Endothelial cell of umbilical vein (primary cell): ENCODE data around the gene SNAP25. TPM values are rescaled to one million over a fixed set of nuclear protein-coding genes. Genes with fewer than 3 reads are reported as not detected.

Experiments
- BruUV-seq: library from RNA; stranded (reverse); fragments of 400-500 nt; replicated peaks from 2 replicates; lab custom pipeline; 2021; lab: Mats Ljungman, UMichigan
- CTCF ChIA-PET: fragments of 300-600, 350-600 bp; sonication (Branson Sonifier 250); formaldehyde crosslinking; loops from one replicate; lab custom pipeline; 2021; ENCODE audit warnings: antibody characterized with exemption, inconsistent platforms; lab: Charles Lee
- POLR2A ChIA-PET: fragments of 300-600, 350-600 bp; sonication (Branson Sonifier 250); formaldehyde crosslinking; loops from one replicate; lab custom pipeline; 2021; ENCODE audit warnings: antibody characterized with exemption, inconsistent platforms; lab: Charles Lee
- DNase-seq: peaks from one replicate; pipeline ENCODE4 v3.0.0-alpha.2; 2011; ENCODE audit warnings: low read depth, low spot score
- FAIRE-seq: peaks from 2 replicates; lab custom pipeline; 2011; peaks lifted over from hg19 to GRCh38; lab: Jason Lieb, UNC
- H2AFZ ChIP-seq: 2 replicates; pipeline ENCODE4 v1.6.0; 2012; ENCODE audit warnings: low read depth, low read length, control low read depth, inconsistent platforms
- H3K27ac ChIP-seq: 2 replicates; pipeline ENCODE4 v1.5.1; 2011; ENCODE audit warnings: low read depth, mild to moderate bottlenecking, control low read depth, low read length, moderate library complexity; ENCODE audit not compliant: insufficient read depth
- H3K27me3 ChIP-seq, 2 experiments: 2 replicates each; pipeline versions ENCODE4 v1.6.0 to v1.6.1; 2011; ENCODE audit warnings: low read length in 2 of 2, mixed read lengths in 1 of 2; ENCODE audit not compliant: control insufficient read depth in 2 of 2, insufficient read depth in 2 of 2
- H3K36me3 ChIP-seq, 2 experiments: 2 replicates in 1 of 2; 3 replicates in 1 of 2; pipeline ENCODE4 v1.5.1; 2011; ENCODE audit warnings: low read length in 2 of 2, mild to moderate bottlenecking in 1 of 2, moderate library complexity in 1 of 2; ENCODE audit not compliant: control insufficient read depth in 2 of 2, insufficient read depth in 2 of 2; ENCODE audit errors: extremely low read depth in 1 of 2
- H3K4me1 ChIP-seq: 3 replicates; pipeline ENCODE4 v1.5.1; 2011; ENCODE audit warnings: mild to moderate bottlenecking, low read length; ENCODE audit not compliant: control insufficient read depth, insufficient read depth; ENCODE audit errors: extremely low read depth
- H3K4me2 ChIP-seq: 2 replicates; pipeline ENCODE4 v1.6.1; 2011; ENCODE audit warnings: low read length, control low read depth, mixed read lengths; ENCODE audit not compliant: insufficient read depth
- H3K4me3 ChIP-seq, 3 experiments: fragments of 200-600 bp in 1 of 3; sonication (generic), shearing (Covaris generic) in 1 of 3; replicated peaks in 1 of 3; 2 replicates each; pipeline ENCODE4 v1.5.1; 2011 to 2016; ENCODE audit warnings: control low read depth in 3 of 3, low read length in 3 of 3, mild to moderate bottlenecking in 2 of 3, inconsistent platforms in 1 of 3, low read depth in 1 of 3, moderate library complexity in 1 of 3; ENCODE audit not compliant: insufficient read depth in 1 of 3
- H3K79me2 ChIP-seq: 2 replicates; pipeline ENCODE4 v1.6.0; 2012; ENCODE audit warnings: low read length, inconsistent platforms; ENCODE audit not compliant: control insufficient read depth, insufficient read depth
- H3K9ac ChIP-seq: replicated peaks from 2 replicates; pipeline ENCODE3; 2011; ENCODE audit warnings: low read length, control low read depth; ENCODE audit not compliant: insufficient read depth; ENCODE audit errors: extremely low read depth
- H3K9me1 ChIP-seq: replicated peaks from 3 replicates; pipeline ENCODE4 v1.6.0; 2011; ENCODE audit warnings: mild to moderate bottlenecking, low read length; ENCODE audit not compliant: control insufficient read depth, insufficient read depth; ENCODE audit errors: extremely low read depth
- H3K9me3 ChIP-seq: replicated peaks from 2 replicates; pipeline ENCODE4 v1.5.1; 2012; ENCODE audit warnings: low read length, inconsistent platforms; ENCODE audit not compliant: control insufficient read depth, insufficient read depth
- H4K20me1 ChIP-seq: replicated peaks from 2 replicates; pipeline ENCODE3; 2011; ENCODE audit warnings: mild to moderate bottlenecking, low read length; ENCODE audit not compliant: control insufficient read depth, insufficient read depth; ENCODE audit errors: extremely low read depth
- EZH2 ChIP-seq: IDR thresholded peaks from 2 replicates; pipeline ENCODE4 v1.6.1; 2012; ENCODE audit warnings: borderline replicate concordance, low read depth, mild to moderate bottlenecking, moderate library complexity, low read length, inconsistent platforms; ENCODE audit not compliant: severe bottlenecking
- FOS ChIP-seq: IDR thresholded peaks from 2 replicates; pipeline ENCODE4 v1.6.1; 2011; ENCODE audit warnings: mild to moderate bottlenecking, low read length, moderate library complexity, borderline replicate concordance; ENCODE audit not compliant: insufficient read depth
- GATA2 ChIP-seq: IDR thresholded peaks from 2 replicates; pipeline ENCODE4 v1.7.0; 2011; ENCODE audit warnings: low read depth, mild to moderate bottlenecking, moderate library complexity, mixed read lengths, low read length; ENCODE audit not compliant: insufficient read length, insufficient read depth
- JUN ChIP-seq: IDR thresholded peaks from 2 replicates; pipeline ENCODE4 v1.6.1; 2011; ENCODE audit warnings: borderline replicate concordance, low read depth; ENCODE audit not compliant: insufficient read length, insufficient read depth
- MAX ChIP-seq: IDR thresholded peaks from 2 replicates; pipeline ENCODE4 v1.6.1; 2011; ENCODE audit not compliant: insufficient read depth, insufficient read length
- MYC ChIP-seq: IDR thresholded peaks from one replicate; pipeline ENCODE4 v1.6.1; 2011; ENCODE audit warnings: mild to moderate bottlenecking, low read depth, low read length
- POLR2A ChIP-seq: IDR thresholded peaks from 2 replicates; pipeline ENCODE4 v1.6.1; 2012; ENCODE audit warnings: low read depth, mild to moderate bottlenecking, control low read depth, low read length
- POLR2AphosphoS5 ChIP-seq: IDR thresholded peaks from 2 replicates; pipeline ENCODE4 v1.6.1; 2012; ENCODE audit warnings: low read depth, mild to moderate bottlenecking, control low read depth, low read length, moderate library complexity; ENCODE audit not compliant: insufficient read depth
- dilution Hi-C: fragments of 300-500 bp; cut with MboI; formaldehyde crosslinking; loops from one replicate; pipeline ENCODE4 v1.15.0; 2019; ENCODE audit warnings: low sequenced_read_pairs; ENCODE audit not compliant: extremely low pct_ligation_motif_present
- intact Hi-C: fragments of 100-400 bp; cut with micrococcal nuclease; formaldehyde crosslinking; loops from one replicate; pipeline ENCODE4 v1.10.0; 2022
- polyA plus RNA-seq, 4 experiments: library from polyadenylated mRNA; depleted of rRNA in 3 of 4; stranded (reverse) in 3 of 4; unstranded in 1 of 4; fragments of >200 nt; gene quantifications; 2 replicates each; pipeline versions ENCODE4 v1.2.1 to v1.2.3, GENCODE V29; 2011 to 2012; ENCODE audit warnings: missing spikeins in 1 of 4
- total RNA-seq: library from RNA; stranded (reverse); gene quantifications from 2 replicates; pipeline ENCODE4 v1.2.3, GENCODE V29; 2021
- TF ChIP-seq, protein P1 (sequence below), 2 donors: IDR thresholded peaks; 1 replicate in 1 of 2; 2 replicates in 1 of 2; pipeline ENCODE4 v1.5.1; 2011; ENCODE audit warnings: low read length in 2 of 2, mild to moderate bottlenecking in 2 of 2, moderate library complexity in 2 of 2, control low read depth in 1 of 2, inconsistent platforms in 1 of 2, low read depth in 1 of 2; ENCODE audit not compliant: insufficient read depth in 1 of 2; ENCODE audit errors: extremely low read depth in 1 of 2

SNAP25 gene
- total and polyA plus RNA-seq, 2 donors (not counting 3 experiments of a cell fraction or from before 2014, with no cell fraction given): 3.9 to 4.4 TPM

DNA sequence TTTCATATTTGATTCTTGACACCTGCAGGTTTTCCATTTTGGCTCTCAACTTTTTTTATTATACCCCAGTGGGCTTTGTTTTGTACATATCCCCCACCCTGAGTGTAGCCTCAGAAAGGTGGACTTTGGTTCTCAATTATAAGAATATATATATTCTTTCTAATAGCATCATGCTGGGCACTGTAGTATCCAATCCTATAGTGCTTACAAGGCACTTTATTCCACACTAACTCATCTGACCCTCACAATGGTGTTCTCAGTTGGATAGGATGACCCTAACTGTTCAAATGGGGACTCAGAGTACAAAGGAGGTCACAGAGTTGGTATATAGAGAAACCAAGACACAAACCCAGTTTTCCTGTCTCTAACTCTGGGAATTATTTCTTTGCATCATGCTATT, 48.9 kb upstream of the SNAP25 start:
- BruUV-seq: no TSS peak
- Histone ChIP-seq H3K27ac (no peak overlapping the region), H3K36me3 (no peaks in the 10 kb centered on the region), H3K79me2 (no peaks in the 10 kb centered on the region), H3K9me1 (no peaks in the 10 kb centered on the region), H2AFZ (no peak overlapping the region), H3K4me3 (no peak overlapping the region), H4K20me1 (no peaks in the 10 kb centered on the region), H3K4me2 (no peak overlapping the region), H3K4me1 (peaks cover 7% of the 10 kb centered on the region), H3K9me3 (no peaks in the 10 kb centered on the region), H3K27me3 (peaks cover 7 to 14% of the 10 kb centered on the region in 2 experiments), H3K9ac (no peak overlapping the region)
- FAIRE-seq (no peak), DNase-seq (no peak)
- CTCF ChIA-PET: interaction anchor here (0.7 kb wide), 1 partner anchor 9 kb away, joined by 3 read pairs; no protein-coding TSS in a partner anchor
- POLR2A ChIA-PET: no interaction called here
- dilution Hi-C loops (no loop called here), intact Hi-C loops (no loop called here)
- TF ChIP-seq MYC (no peak), EZH2 (no peak), MAX (no peak), GATA2 (no peak), POLR2A (no peak), JUN (no peak), POLR2AphosphoS5 (no peak), FOS (no peak)
- TF ChIP-seq, protein P1, sequence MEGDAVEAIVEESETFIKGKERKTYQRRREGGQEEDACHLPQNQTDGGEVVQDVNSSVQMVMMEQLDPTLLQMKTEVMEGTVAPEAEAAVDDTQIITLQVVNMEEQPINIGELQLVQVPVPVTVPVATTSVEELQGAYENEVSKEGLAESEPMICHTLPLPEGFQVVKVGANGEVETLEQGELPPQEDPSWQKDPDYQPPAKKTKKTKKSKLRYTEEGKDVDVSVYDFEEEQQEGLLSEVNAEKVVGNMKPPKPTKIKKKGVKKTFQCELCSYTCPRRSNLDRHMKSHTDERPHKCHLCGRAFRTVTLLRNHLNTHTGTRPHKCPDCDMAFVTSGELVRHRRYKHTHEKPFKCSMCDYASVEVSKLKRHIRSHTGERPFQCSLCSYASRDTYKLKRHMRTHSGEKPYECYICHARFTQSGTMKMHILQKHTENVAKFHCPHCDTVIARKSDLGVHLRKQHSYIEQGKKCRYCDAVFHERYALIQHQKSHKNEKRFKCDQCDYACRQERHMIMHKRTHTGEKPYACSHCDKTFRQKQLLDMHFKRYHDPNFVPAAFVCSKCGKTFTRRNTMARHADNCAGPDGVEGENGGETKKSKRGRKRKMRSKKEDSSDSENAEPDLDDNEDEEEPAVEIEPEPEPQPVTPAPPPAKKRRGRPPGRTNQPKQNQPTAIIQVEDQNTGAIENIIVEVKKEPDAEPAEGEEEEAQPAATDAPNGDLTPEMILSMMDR (IDR thresholded peaks at IDR 0.05; ENCODE audit: extremely low read depth in 1 of 2, insufficient read depth in 1 of 2, low read depth in 1 of 2, low read length in 2 of 2): no peak
